GM23248 (cell line): ENCODE results near the gene PIR. TPM values are rescaled to one million over a fixed set of nuclear protein-coding genes. Genes with fewer than 3 reads are reported as not detected.

Experiments used
- DNase-seq: peaks from one replicate; pipeline ENCODE4 v3.0.0-alpha.2; 2015
- H2AFZ ChIP-seq: fragments of 200-600 bp; sonication (generic); 2 replicates; pipeline ENCODE4 v1.6.1; 2016; ENCODE audit warnings: antibody characterized with exemption
- H3F3A ChIP-seq: fragments of 200-600 bp; sonication (generic); 2 replicates; pipeline ENCODE4 v1.6.1; 2016; ENCODE audit warnings: mild to moderate bottlenecking, antibody characterized with exemption, mixed run types; ENCODE audit not compliant: insufficient read depth
- H3K27ac ChIP-seq: fragments of 200-600 bp; sonication (generic); 2 replicates; pipeline ENCODE4 v1.5.1; 2016; ENCODE audit warnings: mild to moderate bottlenecking
- H3K27me3 ChIP-seq: fragments of 200-600 bp; sonication (generic); replicated peaks from 2 replicates; pipeline ENCODE4 v1.6.1; 2016; ENCODE audit warnings: mild to moderate bottlenecking; ENCODE audit not compliant: insufficient read depth
- H3K36me3 ChIP-seq: fragments of 200-600 bp; sonication (generic); 2 replicates; pipeline ENCODE4 v1.6.1; 2016; ENCODE audit warnings: low read depth, mild to moderate bottlenecking
- H3K4me1 ChIP-seq: fragments of 200-600 bp; sonication (generic); 2 replicates; pipeline ENCODE4 v1.6.1; 2016; ENCODE audit warnings: mild to moderate bottlenecking; ENCODE audit not compliant: insufficient read depth
- H3K4me2 ChIP-seq: fragments of 200-600 bp; sonication (generic); one replicate; pipeline ENCODE4 v1.6.1; 2016; ENCODE audit warnings: mild to moderate bottlenecking; ENCODE audit not compliant: unreplicated experiment
- H3K4me3 ChIP-seq: fragments of 200-600 bp; sonication (generic); 2 replicates; pipeline ENCODE4 v1.5.1; 2016; ENCODE audit warnings: mild to moderate bottlenecking
- H3K79me2 ChIP-seq: fragments of 200-600 bp; sonication (generic); 2 replicates; pipeline ENCODE4 v1.6.1; 2016; ENCODE audit warnings: mild to moderate bottlenecking; ENCODE audit not compliant: insufficient read depth
- H3K9ac ChIP-seq: fragments of 200-600 bp; sonication (generic); 2 replicates; pipeline ENCODE4 v1.6.1; 2016; ENCODE audit warnings: mild to moderate bottlenecking
- H3K9me2 ChIP-seq: fragments of 200-600 bp; sonication (generic); 2 replicates; pipeline ENCODE4 v1.6.1; 2016; ENCODE audit warnings: mixed run types, mild to moderate bottlenecking, moderate library complexity; ENCODE audit not compliant: insufficient read depth
- H3K9me3 ChIP-seq: fragments of 200-600 bp; sonication (generic); one replicate; pipeline ENCODE4 v1.6.1; 2017; ENCODE audit warnings: low read depth
- H4K20me1 ChIP-seq: fragments of 200-600 bp; sonication (generic); 2 replicates; pipeline ENCODE4 v1.6.0; 2016; ENCODE audit not compliant: insufficient read depth
- EZH2 ChIP-seq: fragments of 200-600 bp; sonication (generic); IDR thresholded peaks from 2 replicates; pipeline ENCODE4 v1.6.1; 2018; ENCODE audit warnings: antibody characterized with exemption, mild to moderate bottlenecking; ENCODE audit not compliant: insufficient read depth, poor library complexity, severe bottlenecking
- EZH2phosphoT487 ChIP-seq: fragments of 200-600 bp; sonication (generic); IDR thresholded peaks from 2 replicates; pipeline ENCODE4 v1.6.1; 2018; ENCODE audit warnings: antibody characterized with exemption, moderate library complexity, mild to moderate bottlenecking, low read depth; ENCODE audit not compliant: insufficient read depth
- WGBS, 2 experiments: methylation state at CpG; one replicate each; pipeline ENCODE4 v1.1.6; 2015 to 2017; ENCODE audit warnings: low lambda C conversion rate in 2 of 2, low coverage in 1 of 2; ENCODE audit errors: missing lambda C conversion rate in 2 of 2; 5-methylcytosine and 5-hydroxymethylcytosine counted together
- in situ Hi-C: fragments of 300-500 bp; cut with MboI; formaldehyde crosslinking; loops from 2 replicates; pipeline ENCODE4 v1.15.0; 2020
- polyA plus RNA-seq: library from polyadenylated mRNA; unstranded; fragments of >200 nt; fragmentation: Nextera tagmentation; extraction: Ambion mirVana; gene quantifications from 2 replicates; pipeline ENCODE4 v1.2.1, GENCODE V29; 2016
- total RNA-seq: library from RNA; depleted of rRNA; stranded (reverse); fragments of >200 nt; shearing (Covaris generic); gene quantifications from 2 replicates; pipeline ENCODE4 v1.2.3, GENCODE V29; 2014

Gene PIR
- total and polyA plus RNA-seq, 2 experiments from 2014 or later: 1.7 to 5.9 TPM

- no peaks in the 10 kb centered on the region for H3K36me3 ChIP-seq
- DNase-seq: no peak
- in situ Hi-C loops: loop anchor here (10.0 kb wide), 1 partner anchor 125 kb away; no protein-coding TSS in a partner anchor
- H4K20me1 ChIP-seq: no peaks in the 10 kb centered on the region
- H3F3A ChIP-seq: no peaks in the 10 kb centered on the region
- no peaks in the 10 kb centered on the region for H3K9me3 ChIP-seq
- peaks cover 13% of the 10 kb centered on the region for H3K4me1 ChIP-seq
- 86 to 89% methylated on average over 1 of the region's 1 CpG for whole genome bisulfite sequencing, 2 experiments
- no peak overlapping the region for H3K4me2 ChIP-seq
- H2AFZ ChIP-seq: no peak overlapping the region
- H3K9me2 ChIP-seq: no peaks in the 10 kb centered on the region
- H3K27me3 ChIP-seq: no peaks in the 10 kb centered on the region
- H3K79me2 ChIP-seq: no peaks in the 10 kb centered on the region
- H3K27ac ChIP-seq: no peak overlapping the region
- no peak overlapping the region for H3K4me3 ChIP-seq
- TF ChIP-seq EZH2: no peak
- no peak for TF ChIP-seq EZH2phosphoT487
- H3K9ac ChIP-seq: no peak overlapping the region
Observed at GRCh38 chrX:15469613-15470012, 23.5 kb downstream of the PIR start.

DNA sequence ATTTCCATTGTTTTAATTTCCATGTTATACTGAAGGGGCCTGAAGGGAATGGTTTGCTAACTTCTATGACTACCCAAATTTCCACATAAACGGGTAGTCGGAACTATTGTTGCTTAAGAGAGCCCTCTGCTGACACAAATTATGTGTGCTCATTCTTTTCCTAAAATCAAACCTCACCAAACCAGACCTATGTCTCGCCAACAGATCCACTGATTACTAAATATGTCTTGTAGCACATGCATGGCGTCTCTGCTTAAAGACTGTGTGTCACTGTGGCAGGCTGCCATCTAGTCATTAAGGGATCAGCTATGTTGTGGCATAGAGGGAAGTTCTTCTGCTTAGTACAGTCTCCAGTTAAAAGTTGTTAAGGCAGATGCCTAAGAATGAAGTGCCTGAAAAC is 25.1 kb downstream of the PIR start:
- Histone ChIP-seq H4K20me1 (no peaks in the 10 kb centered on the region), H3K79me2 (no peaks in the 10 kb centered on the region), H3K4me3 (no peak overlapping the region), H3K4me1 (peaks cover 12% of the 10 kb centered on the region), H3K9ac (no peak overlapping the region), H2AFZ (no peak overlapping the region), H3K9me2 (no peaks in the 10 kb centered on the region), H3K27me3 (no peaks in the 10 kb centered on the region), H3K4me2 (no peak overlapping the region), H3K27ac (no peak overlapping the region), H3K9me3 (no peaks in the 10 kb centered on the region), H3F3A (no peaks in the 10 kb centered on the region), H3K36me3 (no peaks in the 10 kb centered on the region)
- WGBS, 2 experiments: 3% methylated on average over 4 of the region's 4 CpGs
- DNase-seq: peak; percentile 78
- TF ChIP-seq EZH2 (no peak), EZH2phosphoT487 (no peak)
- in situ Hi-C loops: loop anchor here (10.0 kb wide), 1 partner anchor 123 kb away; no protein-coding TSS in a partner anchor

- H3K4me1 ChIP-seq: peaks cover 12% of the 10 kb centered on the region
- H3K9me3 ChIP-seq: no peaks in the 10 kb centered on the region
- no peaks in the 10 kb centered on the region for H3K79me2 ChIP-seq
- in situ Hi-C loops: loop anchor here (10.0 kb wide), 1 partner anchor 121 kb away; no protein-coding TSS in a partner anchor
- DNase-seq: peak; percentile 20
- TF ChIP-seq EZH2: no peak
- TF ChIP-seq EZH2phosphoT487: no peak
- no peaks in the 10 kb centered on the region for H3K27me3 ChIP-seq
- no peak overlapping the region for H3K4me2 ChIP-seq
- no peak overlapping the region for H3K9ac ChIP-seq
- H4K20me1 ChIP-seq: no peaks in the 10 kb centered on the region
- H3K4me3 ChIP-seq: no peak overlapping the region
- WGBS, 2 experiments: 71 to 78% methylated on average over 9 of the region's 9 CpGs
- no peaks in the 10 kb centered on the region for H3F3A ChIP-seq
- no peak overlapping the region for H3K27ac ChIP-seq
- H3K9me2 ChIP-seq: no peaks in the 10 kb centered on the region
- no peak overlapping the region for H2AFZ ChIP-seq
- H3K36me3 ChIP-seq: no peaks in the 10 kb centered on the region
Observed at GRCh38 chrX:15465896-15466651, 27.1 kb downstream of the PIR start.

DNA sequence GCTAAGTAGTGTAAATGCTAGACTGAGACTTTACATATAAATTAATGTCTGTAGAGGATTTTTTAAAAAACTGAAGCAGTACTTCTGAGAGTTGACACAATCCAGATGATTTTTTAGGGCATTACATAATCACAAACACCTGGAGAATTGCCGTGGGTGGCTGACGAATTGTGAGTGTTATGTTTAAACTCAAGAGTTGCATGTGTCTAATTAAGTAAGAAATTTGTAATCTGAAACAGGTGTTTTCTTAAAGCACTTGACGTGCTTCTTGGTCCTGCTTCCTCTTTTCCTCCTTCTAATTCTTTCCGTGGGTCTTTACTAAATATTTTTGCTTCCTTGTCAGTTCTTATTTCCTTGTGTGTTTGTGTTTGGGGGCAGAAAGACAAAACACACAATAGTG is 27.8 kb downstream of the PIR start:
- H3K36me3 ChIP-seq: no peaks in the 10 kb centered on the region
- no peak overlapping the region for H3K27ac ChIP-seq
- in situ Hi-C loops: loop anchor here (10.0 kb wide), 1 partner anchor 121 kb away; no protein-coding TSS in a partner anchor
- H3K27me3 ChIP-seq: no peaks in the 10 kb centered on the region
- H4K20me1 ChIP-seq: no peaks in the 10 kb centered on the region
- TF ChIP-seq EZH2: no peak
- TF ChIP-seq EZH2phosphoT487: no peak
- H3K4me3 ChIP-seq: no peak overlapping the region
- H3K79me2 ChIP-seq: no peaks in the 10 kb centered on the region
- H3K4me1 ChIP-seq: peaks cover 12% of the 10 kb centered on the region
- no peak overlapping the region for H2AFZ ChIP-seq
- H3K4me2 ChIP-seq: no peak overlapping the region
- no peaks in the 10 kb centered on the region for H3K9me3 ChIP-seq
- H3F3A ChIP-seq: no peaks in the 10 kb centered on the region
- no peaks in the 10 kb centered on the region for H3K9me2 ChIP-seq
- 0 to 3% methylated on average over 4 of the region's 4 CpGs for WGBS, 2 experiments
- H3K9ac ChIP-seq: no peak overlapping the region
- DNase-seq: peak; percentile 47
